ENCODE measurements around the gene LRG1. TPM values are rescaled to one million over a fixed set of nuclear protein-coding genes. Genes with fewer than 3 reads are reported as not detected.

LRG1 gene
- total and polyA plus RNA-seq, 2 of the 13 experiments (the other 11 are each of a cell fraction or from before 2014, with no cell fraction given), result 12.0 to 39.3 TPM

GRCh38 chr19:4583961-4584669 is 44.3 kb upstream of the LRG1 start (continued):
- no peak for TF ChIP-seq ZBTB26 (CRISPR knock-in tag; IDR thresholded peaks at IDR 0.05; ENCODE audit: borderline replicate concordance)
- TF ChIP-seq THYN1 (CRISPR knock-in tag; IDR thresholded peaks at IDR 0.05; ENCODE audit: borderline replicate concordance, low read depth), result no peak
- peak; percentile 52; the same call in 1 of the 2 replicates for TF ChIP-seq POGZ (CRISPR knock-in tag; IDR thresholded peaks at IDR 0.05)
- TF ChIP-seq ZNF841 (CRISPR knock-in tag; IDR thresholded peaks at IDR 0.05; ENCODE audit: borderline replicate concordance), result 0 out of 2 replicates have a peak, but pooled peaks have one; percentile 42
- no peak for TF ChIP-seq GATAD1 (CRISPR knock-in tag; IDR thresholded peaks at IDR 0.05)
- peak; percentile 80; the same call in 1 of the 2 replicates for TF ChIP-seq ISL2 (CRISPR knock-in tag; IDR thresholded peaks at IDR 0.05)
- TF ChIP-seq MEIS2 (CRISPR knock-in tag; IDR thresholded peaks at IDR 0.05), result peak; percentile 90
- peak; percentile 61; the same call in 1 of the 2 replicates for TF ChIP-seq ZNF644 (CRISPR knock-in tag; IDR thresholded peaks at IDR 0.05; ENCODE audit: low read depth)
- 0 out of 2 replicates have a peak, but pooled peaks have one; percentile 23 for TF ChIP-seq ZBTB7A (CRISPR knock-in tag; IDR thresholded peaks at IDR 0.05)
- peak; percentile 93 for TF ChIP-seq HNRNPL (IDR thresholded peaks at IDR 0.05; ENCODE audit: low read depth, low read length)
- TF ChIP-seq MTA1 (CRISPR knock-in tag; IDR thresholded peaks at IDR 0.05; ENCODE audit: borderline replicate concordance), result peak; percentile 91
- peak; percentile 70; the same call in 1 of the 2 replicates for TF ChIP-seq RCOR2 (CRISPR knock-in tag; IDR thresholded peaks at IDR 0.05)
- no peak for TF ChIP-seq GTF2F1 (IDR thresholded peaks at IDR 0.05; ENCODE audit: low read length)
- no peak for TF ChIP-seq ZNF720 (CRISPR knock-in tag; IDR thresholded peaks at IDR 0.05)
- no peak for TF ChIP-seq ZNF781 (CRISPR knock-in tag; IDR thresholded peaks at IDR 0.05; ENCODE audit: borderline replicate concordance, not compliant biosample characterization)
- no peak for TF ChIP-seq RBM22 (optimal IDR thresholded peaks at IDR 0.05; ENCODE audit: low read length)
- TF ChIP-seq HMGXB4 (CRISPR knock-in tag; IDR thresholded peaks at IDR 0.05; ENCODE audit: borderline replicate concordance in 1 of 2, low read depth in 1 of 2), result peak in 1 of 2 experiments; percentile 72; a peak in 2 of 4 replicates
- TF ChIP-seq GMEB1 (CRISPR knock-in tag; IDR thresholded peaks at IDR 0.05; ENCODE audit: borderline replicate concordance), result peak; percentile 48; the same call in 1 of the 2 replicates
- TF ChIP-seq NRL (CRISPR knock-in tag; IDR thresholded peaks at IDR 0.05; ENCODE audit: borderline replicate concordance), result peak; percentile 44
- TF ChIP-seq TCF7 (IDR thresholded peaks at IDR 0.05; ENCODE audit: low read depth), result peak; percentile 60; the same call in 1 of the 2 replicates
- peak; percentile 54; the same call in 1 of the 2 replicates for TF ChIP-seq KDM2A (CRISPR knock-in tag; IDR thresholded peaks at IDR 0.05; ENCODE audit: borderline replicate concordance, low read depth)
- peak; percentile 67; the same call in 1 of the 2 replicates for TF ChIP-seq ZHX1 (CRISPR knock-in tag; IDR thresholded peaks at IDR 0.05; ENCODE audit: low read depth)
